ENCODE results near the gene AQP5. TPM values are rescaled to one million over a fixed set of nuclear protein-coding genes. Genes with fewer than 3 reads are reported as not detected.

The AQP5 gene
- total and polyA plus RNA-seq, 4 donors = 0.20 to 2.4 (median 1.4) TPM

DNA sequence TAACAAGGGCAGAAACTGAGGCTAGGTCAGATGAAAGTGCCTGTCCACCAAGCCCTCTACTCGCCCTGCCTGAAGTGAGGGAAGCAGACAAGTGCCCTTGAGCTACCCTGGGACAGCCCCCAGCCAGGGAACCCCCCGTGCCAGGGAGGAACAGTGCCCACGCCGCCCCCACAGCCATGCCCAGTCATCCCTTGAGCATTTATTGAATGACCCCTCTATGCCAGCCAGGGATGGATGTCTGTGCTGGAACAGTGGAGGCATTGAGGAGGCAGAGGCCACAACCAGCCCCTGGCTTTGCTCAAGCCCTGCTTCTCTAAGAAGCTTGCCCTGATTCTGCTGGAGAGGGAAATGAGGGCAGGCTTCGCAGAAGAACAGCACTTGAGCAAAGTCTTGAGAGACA, 7.4 kb downstream of the AQP5 start:
- peaks cover 2% of the 10 kb centered on the region for H3K27me3 ChIP-seq (ENCODE audit: control insufficient read depth, insufficient read depth, low read length)
- H3K27ac ChIP-seq (ENCODE audit: low read depth, low read length) = peak overlapping the region; percentile 82
- DNase-seq (ENCODE audit: low read depth in 4 of 6, low spot score in 6 of 6) = peak in 2 of 6 donors; percentile 59 to 87
- H3K36me3 ChIP-seq (ENCODE audit: control insufficient read depth, insufficient read depth, low read length) = peaks cover 8% of the 10 kb centered on the region
- no peak overlapping the region for H3K4me3 ChIP-seq (ENCODE audit: low read depth, low read length)
- peaks cover 75% of the 10 kb centered on the region for H3K4me1 ChIP-seq (ENCODE audit: control insufficient read depth, insufficient read depth, low read length)
- H3K9me3 ChIP-seq (ENCODE audit: control insufficient read depth, insufficient read depth, low read length) = no peaks in the 10 kb centered on the region
- 43% methylated on average over 5 of the region's 5 CpGs for WGBS (ENCODE audit: insufficient coverage)

DNA sequence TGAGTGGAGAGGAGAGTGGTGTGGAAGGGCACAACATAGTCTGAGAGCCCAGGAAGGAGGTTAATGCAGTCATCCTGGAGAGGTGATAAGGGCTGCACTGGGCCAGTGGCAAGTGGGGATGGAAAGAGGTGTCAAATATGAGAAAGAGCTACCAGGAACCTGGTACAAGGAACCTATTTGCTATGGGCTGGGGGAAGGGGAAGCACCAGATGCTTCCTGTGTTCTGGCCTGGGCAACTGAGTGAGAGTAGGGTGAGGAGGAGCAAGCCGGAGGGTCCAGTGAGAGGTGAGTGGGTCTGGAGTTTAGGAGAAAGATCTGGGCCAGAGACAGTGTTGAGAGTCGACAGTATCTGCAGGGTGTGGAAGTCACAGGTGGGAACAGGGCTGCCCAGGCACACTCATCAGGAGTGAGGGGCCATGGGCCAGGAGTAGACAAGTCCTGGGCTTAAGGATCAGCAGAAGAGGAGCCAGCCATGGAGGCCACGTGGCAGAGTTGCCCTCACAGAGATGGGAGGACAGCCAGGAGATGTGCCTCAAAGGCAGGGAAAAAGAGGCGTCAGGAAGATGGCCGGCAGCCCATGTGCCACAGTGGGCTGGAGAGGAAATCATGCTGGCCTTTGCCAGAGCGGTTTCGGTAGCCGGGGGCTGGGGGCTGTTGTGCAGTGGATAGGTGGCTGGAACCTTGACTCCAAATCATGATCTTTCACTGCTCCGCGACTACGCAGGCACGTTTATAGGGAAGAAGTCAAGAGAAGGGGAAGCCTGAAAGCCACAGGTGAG, 8.2 kb downstream of the AQP5 start:
- DNase-seq (ENCODE audit: low read depth in 4 of 6, low spot score in 6 of 6) = no peak
- Histone ChIP-seq H3K27ac (ENCODE audit: low read depth, low read length) (peak overlapping the region; percentile 82), H3K4me3 (ENCODE audit: low read depth, low read length) (no peak overlapping the region), H3K9me3 (ENCODE audit: control insufficient read depth, insufficient read depth, low read length) (no peaks in the 10 kb centered on the region), H3K36me3 (ENCODE audit: control insufficient read depth, insufficient read depth, low read length) (peaks cover 8% of the 10 kb centered on the region), H3K27me3 (ENCODE audit: control insufficient read depth, insufficient read depth, low read length) (peaks cover 2% of the 10 kb centered on the region), H3K4me1 (ENCODE audit: control insufficient read depth, insufficient read depth, low read length) (peaks cover 83% of the 10 kb centered on the region)
- WGBS (ENCODE audit: insufficient coverage) = 70% methylated on average over 12 of the region's 12 CpGs

DNA sequence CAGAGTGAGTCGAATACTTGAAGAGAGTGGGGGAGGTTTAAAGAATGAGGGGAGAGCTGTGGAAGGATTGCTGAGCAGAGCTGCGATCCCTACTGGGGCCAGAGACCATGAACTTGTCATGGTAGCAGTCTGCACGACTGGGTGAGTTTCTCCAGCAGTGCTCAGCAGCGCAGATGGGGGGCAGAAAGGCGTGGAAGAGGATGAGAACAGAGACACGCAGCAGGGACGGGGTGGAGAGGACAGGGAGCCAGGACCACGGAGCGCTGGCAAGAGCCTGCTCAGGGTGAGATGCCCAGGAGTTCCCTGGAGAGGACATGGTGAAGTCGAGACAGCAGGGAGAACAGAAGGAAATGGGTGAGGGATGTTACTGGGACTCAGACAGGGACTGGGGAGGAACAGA, 9.0 kb downstream of the AQP5 start:
- H3K4me3 ChIP-seq (ENCODE audit: low read depth, low read length) = no peak overlapping the region
- DNase-seq (ENCODE audit: low read depth in 4 of 6, low spot score in 6 of 6) = no peak
- no peaks in the 10 kb centered on the region for H3K9me3 ChIP-seq (ENCODE audit: control insufficient read depth, insufficient read depth, low read length)
- H3K36me3 ChIP-seq (ENCODE audit: control insufficient read depth, insufficient read depth, low read length) = peaks cover 8% of the 10 kb centered on the region
- WGBS (ENCODE audit: insufficient coverage) = 68% methylated on average over 10 of the region's 10 CpGs
- H3K4me1 ChIP-seq (ENCODE audit: control insufficient read depth, insufficient read depth, low read length) = peaks cover 91% of the 10 kb centered on the region
- H3K27me3 ChIP-seq (ENCODE audit: control insufficient read depth, insufficient read depth, low read length) = peaks cover 2% of the 10 kb centered on the region
- H3K27ac ChIP-seq (ENCODE audit: low read depth, low read length) = no peak overlapping the region

DNA sequence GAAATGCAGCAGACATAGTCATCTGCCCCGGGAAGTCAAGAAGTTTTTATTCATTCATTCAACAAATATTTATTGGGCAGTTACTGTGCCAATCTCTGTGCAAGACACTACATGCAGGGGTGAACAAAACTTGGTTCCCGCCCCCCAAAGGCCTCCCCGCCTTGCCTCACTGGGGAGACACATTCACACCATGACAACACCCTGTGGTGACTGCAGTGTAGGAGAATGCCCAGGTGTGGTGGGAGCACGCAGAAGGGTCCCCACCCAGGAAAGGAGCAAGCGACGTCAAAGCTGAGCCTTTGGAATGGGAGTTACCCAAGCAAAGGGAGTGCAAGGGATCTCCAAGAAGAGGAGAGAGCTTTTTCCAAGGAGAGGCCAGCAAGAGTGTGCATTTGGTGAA, 9.5 kb downstream of the AQP5 start:
- peaks cover 95% of the 10 kb centered on the region for H3K4me1 ChIP-seq (ENCODE audit: control insufficient read depth, insufficient read depth, low read length)
- H3K36me3 ChIP-seq (ENCODE audit: control insufficient read depth, insufficient read depth, low read length) = peaks cover 8% of the 10 kb centered on the region
- no peak overlapping the region for H3K4me3 ChIP-seq (ENCODE audit: low read depth, low read length)
- no peak for DNase-seq (ENCODE audit: low read depth in 4 of 6, low spot score in 6 of 6)
- peaks cover 2% of the 10 kb centered on the region for H3K27me3 ChIP-seq (ENCODE audit: control insufficient read depth, insufficient read depth, low read length)
- H3K9me3 ChIP-seq (ENCODE audit: control insufficient read depth, insufficient read depth, low read length) = no peaks in the 10 kb centered on the region
- H3K27ac ChIP-seq (ENCODE audit: low read depth, low read length) = no peak overlapping the region
- 78% methylated on average over 3 of the region's 6 CpGs for WGBS (ENCODE audit: insufficient coverage)

DNA sequence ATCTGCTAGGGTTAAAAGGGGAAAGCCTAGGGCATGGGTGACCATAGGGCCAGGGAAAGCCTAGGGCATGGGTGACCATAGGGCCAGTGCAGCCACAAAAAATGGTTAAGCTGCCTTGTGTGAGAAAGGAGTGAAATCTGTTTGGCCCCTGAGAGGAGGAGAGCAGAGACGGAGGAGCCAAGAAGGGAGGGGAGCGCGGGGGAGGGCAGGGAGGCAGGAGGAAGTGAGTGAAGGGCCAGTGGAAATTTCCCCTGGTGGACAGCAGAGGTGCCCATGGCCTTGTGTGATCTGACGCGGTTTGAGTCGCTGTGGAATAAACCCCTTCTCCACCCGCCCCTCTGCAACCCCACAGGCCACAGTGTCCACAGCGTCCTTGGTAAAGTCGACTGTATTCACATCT, 10.5 kb downstream of the AQP5 start:
- DNase-seq (ENCODE audit: low read depth in 4 of 6, low spot score in 6 of 6) = no peak
- WGBS (ENCODE audit: insufficient coverage) = 83% methylated on average over 6 of the region's 9 CpGs

DNA sequence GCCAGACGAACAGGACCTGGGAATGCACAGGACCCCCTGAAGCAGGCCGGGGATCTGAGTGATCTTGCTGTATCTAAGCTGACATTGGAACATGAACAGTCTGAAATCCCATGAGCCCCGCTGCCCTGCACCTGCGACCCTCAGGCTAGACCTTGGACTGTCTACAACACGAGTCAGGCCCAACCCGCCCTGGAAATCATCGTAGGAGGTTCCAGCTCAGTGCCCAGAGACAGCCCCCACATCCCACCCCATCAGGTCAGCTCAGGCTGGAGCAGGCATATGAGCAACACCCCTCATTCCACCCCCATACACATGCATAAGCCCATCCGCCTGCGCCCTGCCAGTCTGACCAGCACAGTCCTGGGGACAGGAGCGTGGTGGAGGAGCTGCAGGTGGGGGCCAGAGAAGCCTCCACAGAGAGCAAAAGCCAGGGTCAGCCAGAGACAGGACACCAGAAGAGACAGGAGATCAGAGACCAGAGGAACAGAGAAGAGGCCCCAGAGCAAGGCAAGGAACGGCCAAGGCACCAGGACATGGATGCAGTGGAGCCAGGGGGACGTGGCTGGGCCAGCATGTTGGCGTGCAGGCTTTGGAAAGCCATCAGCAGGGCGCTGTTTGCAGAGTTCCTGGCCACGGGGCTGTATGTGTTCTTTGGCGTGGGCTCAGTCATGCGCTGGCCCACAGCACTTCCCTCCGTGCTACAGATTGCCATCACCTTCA, 11.1 kb downstream of the AQP5 start, which contains the start of gene AQP6:
AQP6 (plus strand) TSS at position 307 of the 720 bp plus-strand sequence; CDS start at position 534, 227 bp downstream.
- Histone ChIP-seq H3K27ac (ENCODE audit: low read depth, low read length) (no peak within 1 kb of the TSS), H3K9me3 (ENCODE audit: control insufficient read depth, insufficient read depth, low read length) (no peaks in the 10 kb centered on the region), H3K4me3 (ENCODE audit: low read depth, low read length) (no peak within 1 kb of the TSS), H3K27me3 (ENCODE audit: control insufficient read depth, insufficient read depth, low read length) (peaks cover 2% of the 10 kb centered on the region), H3K36me3 (ENCODE audit: control insufficient read depth, insufficient read depth, low read length) (peaks cover 8% of the 10 kb centered on the region), H3K4me1 (ENCODE audit: control insufficient read depth, insufficient read depth, low read length) (peaks cover 89% of the 10 kb centered on the region)
- no peak for DNase-seq (ENCODE audit: low read depth in 4 of 6, low spot score in 6 of 6)
- 84% methylated on average over 15 of the region's 18 CpGs for WGBS (ENCODE audit: insufficient coverage)

More for the DNA sequence above, 10.5 kb downstream of the AQP5 start:
- H3K4me1 ChIP-seq (ENCODE audit: control insufficient read depth, insufficient read depth, low read length) = peaks cover 93% of the 10 kb centered on the region
- no peaks in the 10 kb centered on the region for H3K9me3 ChIP-seq (ENCODE audit: control insufficient read depth, insufficient read depth, low read length)
- H3K4me3 ChIP-seq (ENCODE audit: low read depth, low read length) = no peak overlapping the region
- H3K36me3 ChIP-seq (ENCODE audit: control insufficient read depth, insufficient read depth, low read length) = peaks cover 8% of the 10 kb centered on the region
- H3K27me3 ChIP-seq (ENCODE audit: control insufficient read depth, insufficient read depth, low read length) = peaks cover 2% of the 10 kb centered on the region
- H3K27ac ChIP-seq (ENCODE audit: low read depth, low read length) = no peak overlapping the region

DNA sequence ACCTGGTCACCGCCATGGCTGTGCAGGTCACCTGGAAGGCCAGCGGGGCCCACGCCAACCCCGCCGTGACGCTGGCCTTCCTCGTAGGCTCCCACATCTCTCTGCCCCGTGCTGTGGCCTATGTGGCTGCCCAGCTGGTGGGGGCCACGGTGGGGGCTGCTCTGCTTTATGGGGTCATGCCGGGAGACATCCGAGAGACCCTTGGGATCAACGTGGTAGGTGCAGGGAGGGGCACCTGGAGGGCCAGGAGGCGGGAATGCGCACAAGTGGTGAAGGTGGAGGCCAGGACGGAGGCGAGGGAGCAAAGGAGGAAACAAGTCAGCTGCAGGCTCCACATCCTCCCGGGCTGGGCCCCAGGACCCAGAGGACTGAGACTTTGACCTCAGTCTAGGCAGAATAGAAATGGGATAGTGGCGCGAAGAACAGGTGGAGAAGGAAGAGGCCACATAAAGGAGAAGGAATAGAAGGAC, 11.7 kb downstream of the AQP5 start:
- no peak overlapping the region for H3K4me3 ChIP-seq (ENCODE audit: low read depth, low read length)
- peaks cover 2% of the 10 kb centered on the region for H3K27me3 ChIP-seq (ENCODE audit: control insufficient read depth, insufficient read depth, low read length)
- H3K4me1 ChIP-seq (ENCODE audit: control insufficient read depth, insufficient read depth, low read length) = peaks cover 87% of the 10 kb centered on the region
- peaks cover 8% of the 10 kb centered on the region for H3K36me3 ChIP-seq (ENCODE audit: control insufficient read depth, insufficient read depth, low read length)
- WGBS (ENCODE audit: insufficient coverage) = 91% methylated on average over 19 of the region's 19 CpGs
- H3K9me3 ChIP-seq (ENCODE audit: control insufficient read depth, insufficient read depth, low read length) = no peaks in the 10 kb centered on the region
- no peak overlapping the region for H3K27ac ChIP-seq (ENCODE audit: low read depth, low read length)
- no peak for DNase-seq (ENCODE audit: low read depth in 4 of 6, low spot score in 6 of 6)

DNA sequence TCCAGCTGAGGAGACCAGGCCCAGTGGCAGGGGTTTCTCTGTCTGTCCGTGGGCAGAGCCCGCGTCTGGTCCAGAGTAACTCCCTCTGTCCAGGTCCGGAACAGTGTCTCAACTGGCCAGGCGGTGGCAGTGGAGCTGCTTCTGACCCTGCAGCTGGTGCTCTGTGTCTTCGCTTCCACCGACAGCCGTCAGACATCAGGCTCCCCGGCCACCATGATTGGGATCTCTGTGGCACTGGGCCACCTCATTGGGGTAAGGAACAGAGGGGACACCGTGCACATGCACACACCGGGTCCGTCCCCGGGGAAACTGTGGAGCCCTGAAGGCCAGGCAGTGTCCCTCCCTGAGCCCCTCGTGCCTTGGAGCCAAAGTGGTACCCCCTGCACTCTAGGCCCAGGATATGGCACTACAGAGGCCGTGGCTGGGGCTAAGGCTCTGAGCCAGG, 12.6 kb downstream of the AQP5 start:
- Histone ChIP-seq H3K4me1 (ENCODE audit: control insufficient read depth, insufficient read depth, low read length) (peaks cover 87% of the 10 kb centered on the region), H3K9me3 (ENCODE audit: control insufficient read depth, insufficient read depth, low read length) (no peaks in the 10 kb centered on the region), H3K4me3 (ENCODE audit: low read depth, low read length) (no peak overlapping the region), H3K27me3 (ENCODE audit: control insufficient read depth, insufficient read depth, low read length) (peaks cover 2% of the 10 kb centered on the region), H3K27ac (ENCODE audit: low read depth, low read length) (peak overlapping the region; percentile 51), H3K36me3 (ENCODE audit: control insufficient read depth, insufficient read depth, low read length) (peaks cover 8% of the 10 kb centered on the region)
- 24% methylated on average over 15 of the region's 15 CpGs for WGBS (ENCODE audit: insufficient coverage)
- DNase-seq (ENCODE audit: low read depth in 4 of 6, low spot score in 6 of 6) = peak in 3 of 6 donors; percentile 50 to 90 (median 83)

DNA sequence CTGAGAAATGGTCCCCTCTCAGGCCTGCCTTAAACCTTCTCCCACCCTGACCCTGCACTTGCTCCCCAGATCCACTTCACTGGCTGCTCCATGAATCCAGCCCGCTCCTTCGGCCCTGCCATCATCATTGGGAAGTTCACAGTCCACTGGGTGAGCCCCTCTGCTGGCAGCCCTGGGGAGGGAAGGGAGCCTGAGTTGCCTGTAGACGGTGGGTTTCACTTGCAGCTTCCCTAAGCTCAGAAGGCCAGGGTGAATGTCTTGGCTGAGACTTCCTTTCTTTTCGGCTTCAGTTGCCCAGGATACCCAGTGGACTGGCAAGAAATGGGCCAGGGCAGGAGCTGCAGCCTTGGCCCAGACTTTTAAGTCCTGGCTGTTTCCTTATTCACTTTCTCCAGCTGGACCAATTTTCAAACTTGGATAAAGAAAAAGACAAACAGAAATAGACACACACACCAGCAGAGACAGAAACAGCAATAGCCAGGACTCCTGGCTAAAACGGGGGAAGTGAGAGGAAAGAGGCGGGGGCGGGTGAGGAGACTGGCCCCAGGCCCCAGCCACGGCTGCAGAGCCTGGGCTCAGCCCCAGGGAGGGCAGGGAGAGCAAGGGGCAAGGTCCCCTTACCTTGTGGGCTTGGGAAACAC, 13.1 kb downstream of the AQP5 start:
- Histone ChIP-seq H3K27ac (ENCODE audit: low read depth, low read length) (peak overlapping the region; percentile 51), H3K4me1 (ENCODE audit: control insufficient read depth, insufficient read depth, low read length) (peaks cover 84% of the 10 kb centered on the region)
- WGBS (ENCODE audit: insufficient coverage) = 33% methylated on average over 8 of the region's 8 CpGs

More for the DNA sequence above, 13.1 kb downstream of the AQP5 start:
- Histone ChIP-seq H3K36me3 (ENCODE audit: control insufficient read depth, insufficient read depth, low read length) (peaks cover 8% of the 10 kb centered on the region), H3K4me3 (ENCODE audit: low read depth, low read length) (no peak overlapping the region), H3K27me3 (ENCODE audit: control insufficient read depth, insufficient read depth, low read length) (peaks cover 2% of the 10 kb centered on the region), H3K9me3 (ENCODE audit: control insufficient read depth, insufficient read depth, low read length) (no peaks in the 10 kb centered on the region)
- DNase-seq (ENCODE audit: low read depth in 4 of 6, low spot score in 6 of 6) = peak in 4 of 6 donors; percentile 57 to 88 (median 68)

All from spinal cord (tissue), 10 donors.